ENCODE data around the gene MRPS25.

- TF ChIP-seq YY2 (tag by site-specific recombination; IDR thresholded peaks at IDR 0.05) = no peak
- TF ChIP-seq CTCF (tag by site-specific recombination; IDR thresholded peaks at IDR 0.05) = no peak
- TF ChIP-seq GLI4 (tag by site-specific recombination; IDR thresholded peaks at IDR 0.05) = no peak
- TF ChIP-seq SETDB1 (IDR thresholded peaks at IDR 0.05; ENCODE audit: insufficient read length, low read length) = no peak
- TF ChIP-seq ZNF148 (tag by site-specific recombination; IDR thresholded peaks at IDR 0.05; ENCODE audit: borderline replicate concordance) = no peak
- TF ChIP-seq BCL11A (tag by site-specific recombination; IDR thresholded peaks at IDR 0.05; ENCODE audit: low read depth) = no peak
- TF ChIP-seq ZNF292 (tag by site-specific recombination; IDR thresholded peaks at IDR 0.05; ENCODE audit: borderline replicate concordance, low read depth) = no peak
- no peak for TF ChIP-seq TRIM28 (IDR thresholded peaks at IDR 0.05; ENCODE audit: borderline replicate concordance, low read length)
- no peak for TF ChIP-seq FEZF1 (tag by site-specific recombination; IDR thresholded peaks at IDR 0.05)
- no peak for TF ChIP-seq ZNF449 (tag by site-specific recombination; IDR thresholded peaks at IDR 0.05)
- TF ChIP-seq ZFP41 (tag by site-specific recombination; IDR thresholded peaks at IDR 0.05; ENCODE audit: borderline replicate concordance) = no peak
- TF ChIP-seq ZNF24 (tag by site-specific recombination; IDR thresholded peaks at IDR 0.05) = no peak
- no peak for TF ChIP-seq YY1 (tag by site-specific recombination; IDR thresholded peaks at IDR 0.05)
- TF ChIP-seq ZNF132 (tag by site-specific recombination; IDR thresholded peaks at IDR 0.05; ENCODE audit: borderline replicate concordance) = no peak
These were observed 48.4 kb upstream of the MRPS25 start for GRCh38 chr3:15113471-15113870.

Data from HEK293 (cell line).